ENCODE data around the gene SCFD2.

SCFD2 gene

DNA sequence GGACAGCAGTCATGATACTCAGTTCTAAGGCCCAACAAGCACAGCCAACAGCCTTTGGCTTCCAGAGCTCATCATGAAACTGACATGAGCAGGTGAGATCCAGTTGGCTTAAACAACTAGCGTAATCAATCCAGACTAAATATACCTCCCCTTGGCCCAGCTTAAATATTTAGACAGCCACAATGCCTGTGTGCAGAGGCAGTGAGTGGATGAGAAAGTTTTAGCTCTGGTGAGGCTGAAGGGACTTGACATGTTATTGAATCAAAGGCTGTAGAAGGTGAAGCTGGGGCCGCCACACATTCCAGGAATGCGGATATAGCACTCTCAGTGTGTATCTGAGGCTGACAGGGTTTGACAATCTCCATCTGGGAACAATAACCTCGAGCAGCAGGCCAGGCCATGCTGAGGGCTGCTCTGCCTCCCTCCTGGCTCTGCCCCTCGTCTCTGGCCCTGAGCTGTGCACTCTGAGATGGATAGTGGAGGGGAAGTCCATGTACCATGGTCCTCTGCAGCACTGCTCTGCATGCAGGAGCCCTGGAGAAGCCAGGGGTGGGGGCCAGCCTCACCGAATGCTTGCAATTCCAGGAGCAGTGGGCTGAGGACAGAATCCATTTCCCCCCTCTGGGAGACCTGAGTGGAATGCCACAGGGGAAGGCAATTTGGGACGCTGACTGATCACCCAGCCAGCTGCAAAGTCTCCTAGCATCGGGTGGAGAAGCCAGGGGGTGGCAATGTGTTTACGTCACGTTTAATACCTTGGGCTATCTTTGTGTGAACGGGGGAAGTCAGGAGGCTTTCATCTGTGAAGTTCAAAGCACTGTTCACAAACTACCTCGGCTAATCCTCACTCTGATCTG is 541.0 kb downstream of the SCFD2 start:
- TF ChIP-seq GABPA (IDR thresholded peaks at IDR 0.05; ENCODE audit: low read depth) (no peak), POLR2AphosphoS5 (IDR thresholded peaks at IDR 0.05; ENCODE audit: low read depth) (no peak)
- TF ChIP-seq, protein P1, sequence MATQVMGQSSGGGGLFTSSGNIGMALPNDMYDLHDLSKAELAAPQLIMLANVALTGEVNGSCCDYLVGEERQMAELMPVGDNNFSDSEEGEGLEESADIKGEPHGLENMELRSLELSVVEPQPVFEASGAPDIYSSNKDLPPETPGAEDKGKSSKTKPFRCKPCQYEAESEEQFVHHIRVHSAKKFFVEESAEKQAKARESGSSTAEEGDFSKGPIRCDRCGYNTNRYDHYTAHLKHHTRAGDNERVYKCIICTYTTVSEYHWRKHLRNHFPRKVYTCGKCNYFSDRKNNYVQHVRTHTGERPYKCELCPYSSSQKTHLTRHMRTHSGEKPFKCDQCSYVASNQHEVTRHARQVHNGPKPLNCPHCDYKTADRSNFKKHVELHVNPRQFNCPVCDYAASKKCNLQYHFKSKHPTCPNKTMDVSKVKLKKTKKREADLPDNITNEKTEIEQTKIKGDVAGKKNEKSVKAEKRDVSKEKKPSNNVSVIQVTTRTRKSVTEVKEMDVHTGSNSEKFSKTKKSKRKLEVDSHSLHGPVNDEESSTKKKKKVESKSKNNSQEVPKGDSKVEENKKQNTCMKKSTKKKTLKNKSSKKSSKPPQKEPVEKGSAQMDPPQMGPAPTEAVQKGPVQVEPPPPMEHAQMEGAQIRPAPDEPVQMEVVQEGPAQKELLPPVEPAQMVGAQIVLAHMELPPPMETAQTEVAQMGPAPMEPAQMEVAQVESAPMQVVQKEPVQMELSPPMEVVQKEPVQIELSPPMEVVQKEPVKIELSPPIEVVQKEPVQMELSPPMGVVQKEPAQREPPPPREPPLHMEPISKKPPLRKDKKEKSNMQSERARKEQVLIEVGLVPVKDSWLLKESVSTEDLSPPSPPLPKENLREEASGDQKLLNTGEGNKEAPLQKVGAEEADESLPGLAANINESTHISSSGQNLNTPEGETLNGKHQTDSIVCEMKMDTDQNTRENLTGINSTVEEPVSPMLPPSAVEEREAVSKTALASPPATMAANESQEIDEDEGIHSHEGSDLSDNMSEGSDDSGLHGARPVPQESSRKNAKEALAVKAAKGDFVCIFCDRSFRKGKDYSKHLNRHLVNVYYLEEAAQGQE (IDR thresholded peaks at IDR 0.05; ENCODE audit: insufficient replicate concordance, low read depth) = no peak
- no peak overlapping the region for H3K4me3 ChIP-seq (replicated peaks; ENCODE audit: insufficient read depth, low read length)
- no peaks in the 10 kb centered on the region for H3K27me3 ChIP-seq (ENCODE audit: insufficient read depth, poor library complexity, severe bottlenecking)
- DNase-seq (ENCODE audit: low read depth in 1 of 2, low spot score in 1 of 2) = no peak
- no peak overlapping the region for H3K27ac ChIP-seq (replicated peaks)

DNA sequence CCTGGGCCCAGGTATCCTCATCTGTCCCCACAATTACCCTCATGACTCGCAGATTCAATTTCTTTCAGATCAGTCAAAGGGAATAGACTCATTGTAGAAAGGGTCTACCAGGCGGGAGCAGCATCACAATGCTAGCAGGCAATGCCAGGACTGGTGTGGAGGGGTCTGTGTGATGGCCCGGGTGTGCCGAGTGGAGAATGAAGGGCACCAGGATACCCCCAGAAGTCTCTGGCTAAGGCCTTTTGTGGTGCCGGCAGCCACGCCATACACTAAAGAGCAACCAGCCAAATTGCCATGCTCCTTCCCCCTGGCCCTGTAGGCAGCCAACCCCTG is 541.6 kb downstream of the SCFD2 start:
- TF ChIP-seq, protein P2, sequence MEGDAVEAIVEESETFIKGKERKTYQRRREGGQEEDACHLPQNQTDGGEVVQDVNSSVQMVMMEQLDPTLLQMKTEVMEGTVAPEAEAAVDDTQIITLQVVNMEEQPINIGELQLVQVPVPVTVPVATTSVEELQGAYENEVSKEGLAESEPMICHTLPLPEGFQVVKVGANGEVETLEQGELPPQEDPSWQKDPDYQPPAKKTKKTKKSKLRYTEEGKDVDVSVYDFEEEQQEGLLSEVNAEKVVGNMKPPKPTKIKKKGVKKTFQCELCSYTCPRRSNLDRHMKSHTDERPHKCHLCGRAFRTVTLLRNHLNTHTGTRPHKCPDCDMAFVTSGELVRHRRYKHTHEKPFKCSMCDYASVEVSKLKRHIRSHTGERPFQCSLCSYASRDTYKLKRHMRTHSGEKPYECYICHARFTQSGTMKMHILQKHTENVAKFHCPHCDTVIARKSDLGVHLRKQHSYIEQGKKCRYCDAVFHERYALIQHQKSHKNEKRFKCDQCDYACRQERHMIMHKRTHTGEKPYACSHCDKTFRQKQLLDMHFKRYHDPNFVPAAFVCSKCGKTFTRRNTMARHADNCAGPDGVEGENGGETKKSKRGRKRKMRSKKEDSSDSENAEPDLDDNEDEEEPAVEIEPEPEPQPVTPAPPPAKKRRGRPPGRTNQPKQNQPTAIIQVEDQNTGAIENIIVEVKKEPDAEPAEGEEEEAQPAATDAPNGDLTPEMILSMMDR (IDR thresholded peaks at IDR 0.05; ENCODE audit: insufficient read depth, low read length) = no peak
- TF ChIP-seq POLR2AphosphoS5 (IDR thresholded peaks at IDR 0.05; ENCODE audit: low read depth) (no peak), GABPA (IDR thresholded peaks at IDR 0.05; ENCODE audit: low read depth) (no peak)
- TF ChIP-seq, protein P1 (IDR thresholded peaks at IDR 0.05; ENCODE audit: insufficient replicate concordance, low read depth) = no peak
- Histone ChIP-seq H3K4me3 (replicated peaks; ENCODE audit: insufficient read depth, low read length) (no peak overlapping the region), H3K27me3 (ENCODE audit: insufficient read depth, poor library complexity, severe bottlenecking) (no peaks in the 10 kb centered on the region), H3K27ac (replicated peaks) (no peak overlapping the region)
- DNase-seq (ENCODE audit: low read depth in 1 of 2, low spot score in 1 of 2) = no peak

DNA sequence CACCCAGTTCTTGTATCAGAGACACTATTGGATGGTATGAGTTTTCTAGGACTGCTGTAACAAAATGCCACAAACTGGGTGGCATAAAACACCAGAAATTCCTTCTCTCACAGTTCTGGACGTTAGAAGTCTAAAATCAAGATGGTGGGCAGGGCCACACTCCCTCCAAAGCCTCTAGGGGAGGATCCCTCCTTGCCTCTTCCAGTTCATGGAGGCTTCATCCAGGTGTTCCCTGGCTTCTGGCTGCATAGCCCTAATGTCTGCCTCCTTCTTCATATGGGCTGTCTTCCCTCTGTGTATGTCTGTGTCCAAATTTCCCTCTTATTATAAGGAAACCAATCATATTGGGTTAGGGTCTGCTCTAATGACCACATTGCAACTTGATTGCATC is 542.2 kb downstream of the SCFD2 start:
- Histone ChIP-seq H3K4me3 (replicated peaks; ENCODE audit: insufficient read depth, low read length) (no peak overlapping the region), H3K27ac (replicated peaks) (no peak overlapping the region), H3K27me3 (ENCODE audit: insufficient read depth, poor library complexity, severe bottlenecking) (no peaks in the 10 kb centered on the region)
- TF ChIP-seq, protein P1 (IDR thresholded peaks at IDR 0.05; ENCODE audit: insufficient replicate concordance, low read depth) = no peak
- DNase-seq (ENCODE audit: low read depth in 1 of 2, low spot score in 1 of 2) = no peak

Measured in HL-60 (cell line).